ENCODE data around the gene GBE1. TPM values are rescaled to one million over a fixed set of nuclear protein-coding genes. Genes with fewer than 3 reads are reported as not detected.

GBE1 gene
- total and polyA plus RNA-seq, 9 of the 15 experiments (the other 6 are each of a cell fraction or from before 2014, with no cell fraction given) = 7.9 to 25.6 (median 13.1) TPM

DNA sequence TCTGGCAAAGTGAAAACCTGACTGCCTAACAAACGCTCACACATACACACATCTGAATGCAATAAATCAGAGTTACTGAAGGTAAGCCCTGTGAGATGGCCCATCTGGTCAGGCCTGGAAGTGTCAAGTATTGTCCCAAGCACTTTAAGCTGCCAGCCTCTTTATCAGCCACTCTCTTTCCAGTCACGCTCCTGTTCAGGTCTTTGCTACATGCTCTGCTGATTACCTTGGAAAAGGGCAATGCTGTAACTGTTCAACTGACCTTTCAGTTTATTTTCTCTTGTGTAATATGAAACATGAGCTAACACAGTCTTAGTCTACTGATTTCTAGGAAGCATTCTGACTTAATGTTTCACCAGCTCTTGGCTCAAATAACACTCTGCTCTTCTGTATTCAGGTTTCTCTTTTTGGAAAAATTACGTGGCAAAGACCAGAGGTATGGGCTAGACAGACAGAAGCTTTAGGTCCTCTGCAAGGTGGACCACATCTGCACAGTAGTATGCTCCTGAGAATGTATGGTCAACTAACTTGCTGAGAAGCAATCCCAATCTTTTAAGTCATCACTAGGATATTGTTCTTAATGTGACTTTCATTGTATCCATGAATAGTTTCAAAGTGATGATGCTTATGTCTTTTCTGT lies 44.5 kb downstream of the GBE1 start (continued):
- TF ChIP-seq, protein P1, sequence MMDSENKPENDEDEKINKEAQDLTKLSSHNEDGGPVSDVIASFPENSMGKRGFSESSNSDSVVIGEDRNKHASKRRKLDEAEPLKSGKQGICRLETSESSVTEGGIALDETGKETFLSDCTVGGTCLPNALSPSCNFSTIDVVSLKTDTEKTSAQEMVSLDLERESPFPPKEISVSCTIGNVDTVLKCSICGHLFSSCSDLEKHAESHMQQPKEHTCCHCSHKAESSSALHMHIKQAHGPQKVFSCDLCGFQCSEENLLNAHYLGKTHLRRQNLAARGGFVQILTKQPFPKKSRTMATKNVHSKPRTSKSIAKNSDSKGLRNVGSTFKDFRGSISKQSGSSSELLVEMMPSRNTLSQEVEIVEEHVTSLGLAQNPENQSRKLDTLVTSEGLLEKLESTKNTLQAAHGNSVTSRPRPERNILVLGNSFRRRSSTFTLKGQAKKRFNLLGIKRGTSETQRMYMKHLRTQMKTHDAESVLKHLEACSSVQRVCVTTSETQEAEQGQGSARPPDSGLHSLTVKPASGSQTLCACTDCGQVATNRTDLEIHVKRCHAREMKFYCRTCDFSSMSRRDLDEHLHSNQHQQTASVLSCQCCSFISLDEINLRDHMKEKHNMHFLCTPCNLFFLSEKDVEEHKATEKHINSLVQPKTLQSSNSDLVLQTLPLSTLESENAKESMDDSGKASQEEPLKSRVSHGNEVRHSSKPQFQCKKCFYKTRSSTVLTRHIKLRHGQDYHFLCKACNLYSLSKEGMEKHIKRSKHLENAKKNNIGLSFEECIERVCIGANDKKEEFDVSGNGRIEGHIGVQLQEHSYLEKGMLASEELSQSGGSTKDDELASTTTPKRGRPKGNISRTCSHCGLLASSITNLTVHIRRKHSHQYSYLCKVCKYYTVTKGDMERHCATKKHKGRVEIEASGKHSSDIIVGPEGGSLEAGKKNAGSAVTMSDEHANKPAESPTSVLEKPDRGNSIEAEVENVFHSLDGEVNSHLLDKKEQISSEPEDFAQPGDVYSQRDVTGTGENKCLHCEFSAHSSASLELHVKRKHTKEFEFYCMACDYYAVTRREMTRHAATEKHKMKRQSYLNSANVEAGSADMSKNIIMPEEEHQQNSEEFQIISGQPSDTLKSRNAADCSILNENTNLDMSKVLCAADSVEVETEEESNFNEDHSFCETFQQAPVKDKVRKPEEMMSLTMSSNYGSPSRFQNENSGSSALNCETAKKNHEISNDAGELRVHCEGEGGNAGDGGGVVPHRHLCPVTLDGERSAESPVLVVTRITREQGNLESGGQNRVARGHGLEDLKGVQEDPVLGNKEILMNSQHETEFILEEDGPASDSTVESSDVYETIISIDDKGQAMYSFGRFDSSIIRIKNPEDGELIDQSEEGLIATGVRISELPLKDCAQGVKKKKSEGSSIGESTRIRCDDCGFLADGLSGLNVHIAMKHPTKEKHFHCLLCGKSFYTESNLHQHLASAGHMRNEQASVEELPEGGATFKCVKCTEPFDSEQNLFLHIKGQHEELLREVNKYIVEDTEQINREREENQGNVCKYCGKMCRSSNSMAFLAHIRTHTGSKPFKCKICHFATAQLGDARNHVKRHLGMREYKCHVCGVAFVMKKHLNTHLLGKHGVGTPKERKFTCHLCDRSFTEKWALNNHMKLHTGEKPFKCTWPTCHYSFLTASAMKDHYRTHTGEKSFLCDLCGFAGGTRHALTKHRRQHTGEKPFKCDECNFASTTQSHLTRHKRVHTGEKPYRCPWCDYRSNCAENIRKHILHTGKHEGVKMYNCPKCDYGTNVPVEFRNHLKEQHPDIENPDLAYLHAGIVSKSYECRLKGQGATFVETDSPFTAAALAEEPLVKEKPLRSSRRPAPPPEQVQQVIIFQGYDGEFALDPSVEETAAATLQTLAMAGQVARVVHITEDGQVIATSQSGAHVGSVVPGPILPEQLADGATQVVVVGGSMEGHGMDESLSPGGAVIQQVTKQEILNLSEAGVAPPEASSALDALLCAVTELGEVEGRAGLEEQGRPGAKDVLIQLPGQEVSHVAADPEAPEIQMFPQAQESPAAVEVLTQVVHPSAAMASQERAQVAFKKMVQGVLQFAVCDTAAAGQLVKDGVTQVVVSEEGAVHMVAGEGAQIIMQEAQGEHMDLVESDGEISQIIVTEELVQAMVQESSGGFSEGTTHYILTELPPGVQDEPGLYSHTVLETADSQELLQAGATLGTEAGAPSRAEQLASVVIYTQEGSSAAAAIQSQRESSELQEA (IDR thresholded peaks at IDR 0.05; ENCODE audit: low read depth) = no peak
